HG02763 (cell line): Measurements from ENCODE around the gene UTP4.
"Not testable (repeated sequence)": the region's sequence is repeated elsewhere in the genome, so short reads cannot be mapped to it uniquely, and the experiment has no call there.

Experiments
- ATAC-seq: cut with Tn5 transposase; IDR thresholded peaks from one replicate; pipeline ENCODE4 v1.9.1; 2021; ENCODE audit warnings: mild to moderate bottlenecking, moderate library complexity; ENCODE audit not compliant: unreplicated experiment

The UTP4 gene

DNA sequence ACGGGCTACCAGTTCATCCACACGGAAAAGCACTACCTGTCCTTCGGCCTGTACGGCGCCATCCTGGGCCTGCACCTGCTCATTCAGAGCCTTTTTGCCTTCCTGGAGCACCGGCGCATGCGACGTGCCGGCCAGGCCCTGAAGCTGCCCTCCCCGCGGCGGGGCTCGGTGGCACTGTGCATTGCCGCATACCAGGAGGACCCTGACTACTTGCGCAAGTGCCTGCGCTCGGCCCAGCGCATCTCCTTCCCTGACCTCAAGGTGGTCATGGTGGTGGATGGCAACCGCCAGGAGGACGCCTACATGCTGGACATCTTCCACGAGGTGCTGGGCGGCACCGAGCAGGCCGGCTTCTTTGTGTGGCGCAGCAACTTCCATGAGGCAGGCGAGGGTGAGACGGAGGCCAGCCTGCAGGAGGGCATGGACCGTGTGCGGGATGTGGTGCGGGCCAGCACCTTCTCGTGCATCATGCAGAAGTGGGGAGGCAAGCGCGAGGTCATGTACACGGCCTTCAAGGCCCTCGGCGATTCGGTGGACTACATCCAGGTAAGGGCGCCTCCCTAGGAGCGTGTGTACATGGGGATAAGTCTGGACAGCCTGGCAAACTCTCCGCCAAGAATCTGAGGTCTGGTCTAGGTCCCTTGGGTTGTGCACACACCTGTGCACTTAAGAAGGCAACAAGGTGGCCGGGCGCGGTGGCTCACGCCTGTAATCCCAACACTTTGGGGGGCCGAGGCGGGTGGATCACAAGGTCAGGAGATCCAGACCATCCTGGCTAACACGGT lies 22.8 kb upstream of the UTP4 start:
- no peak for ATAC-seq

DNA sequence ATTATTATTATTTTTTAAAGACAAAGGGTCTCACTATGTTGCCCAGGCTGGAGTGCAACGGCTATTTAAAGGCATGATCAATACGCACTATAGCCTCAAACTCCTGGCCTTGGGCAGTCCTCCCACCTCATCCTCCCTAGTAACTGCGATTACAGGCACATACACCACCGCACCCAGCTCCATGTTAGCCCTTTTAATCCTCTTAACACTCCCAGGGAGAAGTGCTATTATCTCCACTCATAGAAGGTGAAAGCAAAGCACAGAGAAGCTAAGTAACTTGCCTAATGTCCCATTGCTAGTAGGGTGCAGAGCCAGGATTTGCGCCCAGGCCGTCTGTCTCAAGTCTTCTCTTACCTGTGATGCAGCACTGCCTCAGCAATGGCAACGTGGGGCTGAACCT lies 22.0 kb upstream of the UTP4 start:
- no peak for ATAC-seq

DNA sequence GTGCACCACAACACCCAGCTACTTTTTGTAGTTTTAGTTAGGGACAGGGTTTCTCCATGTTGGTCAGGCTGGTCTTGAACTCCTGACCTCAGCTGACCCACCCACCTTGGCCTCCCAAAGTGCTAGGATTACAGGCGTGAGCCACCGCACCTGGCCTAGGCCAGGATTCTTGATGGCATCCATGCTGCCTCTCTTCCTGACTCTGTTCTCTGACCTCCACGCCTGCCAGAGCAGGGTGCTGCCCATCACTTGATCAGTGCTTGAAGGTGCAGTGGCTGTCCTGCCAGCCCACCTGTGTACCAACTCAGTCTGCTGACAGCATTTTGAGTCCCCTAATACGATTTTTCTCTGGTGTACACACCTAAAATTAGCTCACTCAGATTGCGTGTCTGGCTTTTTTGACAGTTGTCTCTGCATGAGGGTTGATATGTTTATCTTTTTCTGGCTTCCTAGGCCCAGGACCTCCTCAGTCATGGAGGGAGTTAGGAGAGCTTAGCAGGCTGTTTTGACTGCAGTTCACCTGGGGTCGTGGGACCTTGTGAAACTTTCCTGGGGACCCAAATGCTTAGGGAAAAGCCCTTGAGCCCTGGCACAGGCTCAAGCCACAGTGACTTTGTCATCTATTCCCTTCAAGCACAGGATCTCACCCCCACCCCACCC lies 21.1 kb upstream of the UTP4 start:
- no peak for ATAC-seq

DNA sequence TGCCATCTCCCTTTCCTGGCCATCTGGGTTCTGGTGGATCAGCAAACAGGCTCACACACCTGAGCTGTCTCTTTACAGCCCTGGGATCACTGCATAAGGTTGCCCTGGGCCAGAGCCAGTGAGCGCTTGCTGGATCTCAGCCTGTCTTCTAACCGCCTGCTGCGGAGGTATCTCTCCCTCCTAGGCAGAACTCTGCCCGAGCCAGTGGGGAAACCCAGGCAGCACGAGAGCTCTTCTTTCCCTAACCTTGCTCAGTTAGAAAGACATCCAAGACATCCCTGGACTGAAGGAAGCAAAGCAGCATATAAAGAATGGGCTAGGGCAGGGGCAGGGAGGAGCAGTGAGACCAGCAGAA lies 20.6 kb upstream of the UTP4 start:
- no peak for ATAC-seq

DNA sequence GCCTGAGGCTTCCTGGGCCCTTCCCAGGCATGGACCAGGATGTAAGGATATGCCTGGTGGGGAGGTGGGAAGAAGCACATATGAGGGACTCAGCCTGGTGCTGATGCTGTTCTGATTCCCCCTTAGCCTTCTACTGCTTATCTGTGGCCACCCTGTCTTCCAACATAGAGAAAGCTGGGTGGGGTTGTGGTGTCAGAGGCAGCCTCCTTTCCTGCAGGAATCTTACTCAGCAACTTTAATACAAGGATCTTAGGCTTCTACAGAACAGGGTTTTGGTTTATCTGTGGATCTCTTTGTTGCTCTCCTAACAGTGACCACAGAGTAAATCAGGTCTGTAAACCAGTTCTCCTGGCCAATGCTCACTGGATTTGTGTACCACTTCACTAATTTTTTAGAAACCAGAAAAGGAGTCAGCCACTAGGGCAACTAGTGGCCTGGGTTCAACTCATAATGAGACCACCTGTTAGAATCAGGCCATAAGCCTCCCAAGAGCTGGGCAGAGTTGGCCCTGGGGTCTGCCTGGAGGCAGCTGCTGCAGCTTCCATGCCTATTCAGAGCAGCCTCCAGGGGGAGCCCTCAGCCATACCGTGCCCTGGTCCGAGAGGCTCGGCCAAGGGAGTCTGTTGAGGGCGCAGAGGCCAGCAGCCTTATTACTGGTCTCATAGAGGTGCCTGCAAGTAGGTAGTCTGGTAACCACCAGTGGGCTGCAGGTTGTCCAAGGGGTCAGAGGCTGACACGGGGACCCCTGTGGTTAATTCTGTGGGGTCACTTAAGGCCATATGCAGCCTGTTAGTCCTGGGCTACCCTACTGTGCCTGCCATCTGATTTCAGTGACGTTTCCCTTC lies 19.9 kb upstream of the UTP4 start:
- ATAC-seq = no peak

DNA sequence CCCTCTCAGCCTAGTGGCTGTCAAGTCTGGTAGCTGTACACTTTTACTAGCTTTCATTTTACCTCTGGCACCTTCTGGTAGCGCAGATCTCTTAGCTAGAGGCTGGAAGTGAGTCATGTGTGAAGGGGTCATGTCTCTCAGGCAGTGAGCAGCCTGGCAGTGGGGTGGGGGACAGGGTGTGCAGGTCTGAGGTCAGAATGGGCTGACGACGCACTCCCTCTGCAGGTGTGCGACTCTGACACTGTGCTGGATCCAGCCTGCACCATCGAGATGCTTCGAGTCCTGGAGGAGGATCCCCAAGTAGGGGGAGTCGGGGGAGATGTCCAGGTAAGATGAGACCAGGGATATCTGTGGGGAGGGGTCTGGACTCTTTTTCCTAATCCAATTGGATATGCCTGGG lies 19.2 kb upstream of the UTP4 start:
- no peak for ATAC-seq

DNA sequence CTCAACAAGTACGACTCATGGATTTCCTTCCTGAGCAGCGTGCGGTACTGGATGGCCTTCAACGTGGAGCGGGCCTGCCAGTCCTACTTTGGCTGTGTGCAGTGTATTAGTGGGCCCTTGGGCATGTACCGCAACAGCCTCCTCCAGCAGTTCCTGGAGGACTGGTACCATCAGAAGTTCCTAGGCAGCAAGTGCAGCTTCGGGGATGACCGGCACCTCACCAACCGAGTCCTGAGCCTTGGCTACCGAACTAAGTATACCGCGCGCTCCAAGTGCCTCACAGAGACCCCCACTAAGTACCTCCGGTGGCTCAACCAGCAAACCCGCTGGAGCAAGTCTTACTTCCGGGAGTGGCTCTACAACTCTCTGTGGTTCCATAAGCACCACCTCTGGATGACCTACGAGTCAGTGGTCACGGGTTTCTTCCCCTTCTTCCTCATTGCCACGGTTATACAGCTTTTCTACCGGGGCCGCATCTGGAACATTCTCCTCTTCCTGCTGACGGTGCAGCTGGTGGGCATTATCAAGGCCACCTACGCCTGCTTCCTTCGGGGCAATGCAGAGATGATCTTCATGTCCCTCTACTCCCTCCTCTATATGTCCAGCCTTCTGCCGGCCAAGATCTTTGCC lies 18.0 kb upstream of the UTP4 start:
- no peak for ATAC-seq

DNA sequence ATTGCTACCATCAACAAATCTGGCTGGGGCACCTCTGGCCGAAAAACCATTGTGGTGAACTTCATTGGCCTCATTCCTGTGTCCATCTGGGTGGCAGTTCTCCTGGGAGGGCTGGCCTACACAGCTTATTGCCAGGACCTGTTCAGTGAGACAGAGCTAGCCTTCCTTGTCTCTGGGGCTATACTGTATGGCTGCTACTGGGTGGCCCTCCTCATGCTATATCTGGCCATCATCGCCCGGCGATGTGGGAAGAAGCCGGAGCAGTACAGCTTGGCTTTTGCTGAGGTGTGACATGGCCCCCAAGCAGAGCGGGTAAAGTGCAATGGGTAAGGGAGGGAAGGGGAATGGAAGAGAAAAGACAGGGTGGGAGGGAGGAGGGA lies 17.5 kb upstream of the UTP4 start:
- no peak for ATAC-seq

DNA sequence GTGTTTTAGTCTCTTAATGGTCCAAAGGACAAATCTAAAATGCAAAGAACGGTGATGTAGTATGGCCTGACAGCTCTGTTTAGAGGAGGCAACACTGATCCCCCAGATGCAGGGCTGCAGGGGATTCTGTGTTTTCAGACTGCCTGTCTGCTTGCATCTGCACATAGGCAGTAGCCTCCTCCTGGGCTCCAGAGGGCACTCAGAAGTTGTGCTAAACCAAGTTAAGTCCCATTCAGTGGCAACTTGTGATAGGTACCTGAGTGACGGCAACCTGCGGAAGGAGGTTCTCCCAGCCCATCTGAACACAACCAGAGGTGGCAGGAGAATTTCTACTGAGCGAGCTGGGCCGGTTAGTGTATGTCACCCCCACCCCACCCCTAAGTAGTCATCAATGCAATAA lies 17.1 kb upstream of the UTP4 start:
- no peak for ATAC-seq

DNA sequence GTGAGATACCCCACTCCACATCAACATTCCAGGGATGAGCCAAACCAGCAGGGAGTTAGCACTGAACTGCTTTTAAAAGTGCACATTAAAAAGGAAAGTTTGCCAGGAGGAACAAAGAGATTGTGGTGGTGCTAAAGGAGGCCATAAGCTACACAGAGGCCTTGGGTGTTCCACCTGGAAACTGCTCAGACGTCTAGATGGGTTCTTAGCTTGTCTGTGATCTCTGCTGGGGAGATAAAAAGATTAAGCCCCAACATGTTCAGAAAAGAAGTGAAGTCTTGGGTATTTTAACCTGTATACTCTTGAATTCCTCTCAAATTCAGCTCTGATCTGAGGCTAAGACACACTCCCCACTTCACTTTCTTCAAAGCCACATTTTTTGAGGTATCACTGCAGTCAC lies 16.6 kb upstream of the UTP4 start:
- no peak for ATAC-seq

DNA sequence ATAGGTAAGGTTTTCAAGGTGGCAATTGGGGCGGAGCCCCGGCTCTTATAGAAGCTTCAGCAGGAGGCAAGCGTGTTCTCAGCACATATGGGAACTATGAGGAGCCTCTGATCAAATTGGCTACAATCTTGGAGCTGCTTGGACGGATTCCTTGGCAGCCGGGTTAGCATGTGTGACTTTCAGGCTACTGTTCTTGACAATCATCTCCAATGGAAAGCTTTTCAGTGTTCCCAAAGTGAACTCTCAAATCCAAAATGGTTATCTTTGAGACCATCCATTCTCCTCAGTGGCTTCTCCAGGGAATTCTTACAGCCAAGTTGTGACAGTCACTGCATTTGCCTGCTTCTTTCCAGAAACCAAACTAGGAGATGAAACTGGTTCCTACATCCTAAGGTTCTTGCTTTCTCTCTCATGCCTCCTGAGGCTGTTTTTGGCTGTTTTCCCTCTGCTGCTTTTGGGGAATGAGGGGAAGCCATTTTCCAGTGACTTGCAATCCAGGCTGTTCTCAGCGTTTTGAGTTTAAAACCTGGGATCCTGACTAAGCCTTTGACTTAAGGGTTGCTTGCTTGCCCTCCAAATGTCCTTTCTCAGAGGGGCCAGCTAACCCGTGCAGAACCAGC lies 16.1 kb upstream of the UTP4 start:
- ATAC-seq = no peak

DNA sequence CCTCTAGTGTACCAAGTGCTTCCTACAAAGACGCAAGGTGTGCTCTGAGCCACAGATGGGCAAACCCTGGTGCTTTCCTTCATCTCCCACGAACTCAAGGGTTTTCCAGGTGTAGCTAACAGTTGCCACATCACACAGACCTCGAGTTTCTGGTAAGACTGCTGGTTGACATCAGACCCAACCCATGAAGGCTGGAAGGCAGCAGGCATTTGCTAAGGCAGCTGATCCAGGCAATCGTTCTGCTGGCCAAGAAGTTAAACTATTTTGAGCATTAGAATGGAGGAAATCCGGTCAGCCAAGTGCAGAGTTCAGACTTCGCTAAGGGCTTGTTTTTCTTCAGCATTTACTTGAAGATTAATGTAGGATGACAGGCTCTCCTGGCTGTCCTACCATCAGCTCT lies 15.5 kb upstream of the UTP4 start:
- ATAC-seq = no peak

DNA sequence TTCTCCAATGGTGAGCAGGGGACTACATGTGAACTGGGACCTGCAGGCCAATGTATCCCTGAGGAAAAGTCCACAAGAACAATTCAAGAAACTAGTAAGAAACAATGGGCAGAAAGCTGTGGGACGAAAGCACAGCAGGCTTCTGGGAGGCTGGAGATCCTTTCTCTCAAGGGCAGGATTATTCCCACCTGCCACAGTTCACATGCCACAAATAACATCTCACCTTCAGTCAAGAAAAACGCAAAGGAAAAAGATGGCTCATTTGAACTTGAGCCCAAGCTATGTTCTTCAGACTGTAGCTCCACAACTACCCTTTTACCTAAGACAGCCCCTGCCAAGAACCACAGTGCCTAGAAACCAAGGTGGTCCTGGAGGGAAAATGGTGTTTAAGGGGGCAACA lies 14.0 kb upstream of the UTP4 start:
- no peak for ATAC-seq

DNA sequence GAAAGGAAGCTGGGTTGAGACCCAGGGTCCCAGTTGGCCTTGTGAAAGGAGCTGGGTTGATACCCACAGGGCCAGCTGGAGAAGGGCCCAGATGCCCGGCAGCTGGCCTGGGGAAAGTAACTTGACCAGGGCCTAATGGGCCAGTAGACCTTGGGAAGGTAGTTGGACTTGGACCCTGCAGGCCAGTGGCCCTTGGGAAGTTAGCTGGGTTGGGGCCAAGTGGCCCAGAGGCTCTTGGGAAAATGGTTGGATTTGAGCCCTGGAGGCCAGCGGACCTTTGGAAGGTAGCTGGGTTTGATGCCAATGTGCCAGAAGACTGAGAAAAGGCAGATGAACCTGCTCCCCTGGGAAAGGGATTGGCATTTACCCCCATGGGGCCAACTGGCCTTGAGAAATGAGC lies 13.5 kb upstream of the UTP4 start:
- no peak for ATAC-seq

DNA sequence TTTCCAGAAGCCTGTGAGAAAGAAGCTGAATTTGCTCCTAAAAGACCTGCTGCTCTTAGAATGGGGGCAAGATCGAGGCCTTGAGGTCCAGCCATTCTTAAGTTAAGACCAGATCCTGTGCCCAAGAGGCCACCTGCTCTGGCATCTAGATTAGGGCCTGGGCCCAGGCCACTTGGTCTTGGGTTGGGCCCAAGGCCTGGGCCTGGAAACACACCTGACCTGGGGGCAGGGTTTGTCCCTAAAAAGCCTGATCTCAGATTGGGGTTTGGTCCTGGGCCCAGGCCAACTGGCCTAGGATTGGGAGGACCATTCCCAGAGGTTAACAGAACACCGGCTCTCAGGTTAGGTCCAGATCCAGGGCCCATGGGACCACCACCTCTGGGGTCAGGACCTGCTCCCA lies 12.9 kb upstream of the UTP4 start:
- ATAC-seq = no peak

DNA sequence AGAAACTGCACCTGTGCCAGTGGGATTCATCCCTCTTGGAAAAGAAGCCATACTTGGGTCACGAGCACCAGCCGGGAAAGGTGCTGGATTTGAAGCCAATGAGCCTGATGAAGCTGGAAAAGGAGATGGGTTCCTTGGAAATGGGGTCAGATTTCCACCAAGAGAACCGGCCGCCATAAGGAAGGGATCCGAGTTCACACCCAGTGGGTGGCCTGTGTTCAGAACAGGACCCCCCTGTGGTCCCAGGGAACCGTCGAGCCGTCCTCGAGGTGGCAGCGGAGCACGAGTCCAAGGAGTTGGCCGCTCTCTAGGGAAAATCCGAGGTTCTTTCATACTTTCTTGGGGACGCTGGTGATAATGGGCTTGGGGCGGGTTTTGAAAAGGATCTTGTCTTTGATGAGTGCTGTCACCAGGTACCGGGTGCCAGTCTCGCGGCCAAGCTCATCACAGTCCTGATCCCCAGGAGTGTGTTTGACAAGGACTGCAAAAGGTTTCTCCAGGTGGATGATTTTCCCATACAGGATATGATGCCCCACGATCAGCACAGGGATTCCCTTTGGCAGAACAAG lies 12.3 kb upstream of the UTP4 start:
- no peak for ATAC-seq

DNA sequence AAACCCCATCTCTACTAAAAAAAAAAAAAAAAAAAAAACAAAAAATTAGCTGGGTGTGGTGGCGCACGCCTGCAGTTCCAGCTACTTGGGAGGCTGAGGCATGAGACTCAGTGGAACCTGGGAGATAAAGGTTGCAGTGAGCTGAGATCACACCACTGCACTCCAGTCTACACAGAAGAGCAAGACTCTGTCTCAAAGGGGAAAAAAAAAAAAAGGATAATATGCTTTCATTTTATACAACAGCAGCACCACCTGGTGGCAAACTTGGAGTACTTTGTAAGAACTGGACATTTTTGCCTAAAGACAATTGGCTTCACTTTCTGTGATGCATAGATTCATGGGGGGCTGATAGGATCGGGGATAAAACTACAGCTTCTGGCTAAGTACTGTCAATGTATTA lies 8.5 kb upstream of the UTP4 start:
- ATAC-seq = no peak

DNA sequence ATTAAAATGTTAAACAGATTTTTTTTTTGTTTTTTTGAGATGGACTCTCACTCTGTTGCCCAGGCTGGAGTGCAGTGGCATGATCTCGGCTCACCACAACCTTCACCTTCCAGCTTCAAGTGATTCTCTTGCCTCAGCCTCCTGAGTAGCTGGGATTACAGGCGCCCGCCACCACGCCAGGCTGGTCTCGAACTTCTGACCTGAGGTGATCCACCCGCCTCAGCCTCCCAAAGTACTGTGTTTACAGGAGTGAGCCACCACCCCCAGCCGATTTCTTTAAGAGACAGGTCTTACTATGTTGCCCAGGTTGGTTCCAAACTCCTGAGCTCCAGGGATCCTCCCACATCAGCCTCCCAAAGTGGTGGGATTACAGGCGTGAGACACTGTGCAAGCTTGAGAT lies 8.0 kb upstream of the UTP4 start:
- not testable (repeated sequence) for ATAC-seq

DNA sequence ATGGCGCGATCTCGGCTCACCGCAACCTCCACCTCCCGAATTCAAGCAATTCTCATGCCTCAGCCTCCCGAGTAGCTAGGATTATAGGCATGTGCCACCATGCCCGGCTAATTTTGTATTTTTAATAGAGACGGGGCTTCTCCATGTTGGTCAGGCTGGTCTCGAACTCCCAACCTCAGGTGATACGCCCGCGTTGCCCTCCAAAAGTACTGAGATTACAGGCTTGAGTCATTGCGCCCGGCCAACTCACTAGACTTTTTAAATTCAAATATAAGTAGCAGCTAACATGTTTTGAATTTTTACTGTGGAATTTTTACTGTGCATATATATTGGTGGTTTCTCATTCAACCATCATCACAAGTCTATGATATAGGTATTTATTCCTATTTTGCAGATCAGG lies 7.5 kb upstream of the UTP4 start:
- ATAC-seq = not testable (repeated sequence)

DNA sequence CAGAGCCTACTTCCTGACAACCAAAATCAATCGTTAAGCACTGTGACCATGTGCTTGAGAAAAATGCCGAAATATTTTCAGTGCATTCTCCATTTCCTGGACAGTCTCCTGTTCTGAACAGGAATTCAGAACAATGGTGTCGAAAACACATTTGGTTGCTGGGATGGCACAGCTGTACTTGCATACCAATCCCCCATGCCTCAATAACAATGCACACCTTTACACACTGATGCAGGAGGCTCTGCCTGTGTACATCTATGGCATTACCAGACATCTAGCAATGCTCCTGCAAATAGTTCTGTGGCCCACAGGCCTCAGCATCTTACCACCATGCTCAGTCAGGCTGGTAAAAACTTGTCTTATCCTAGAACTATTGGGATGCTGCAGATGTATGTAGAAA lies 6.2 kb upstream of the UTP4 start:
- no peak for ATAC-seq

DNA sequence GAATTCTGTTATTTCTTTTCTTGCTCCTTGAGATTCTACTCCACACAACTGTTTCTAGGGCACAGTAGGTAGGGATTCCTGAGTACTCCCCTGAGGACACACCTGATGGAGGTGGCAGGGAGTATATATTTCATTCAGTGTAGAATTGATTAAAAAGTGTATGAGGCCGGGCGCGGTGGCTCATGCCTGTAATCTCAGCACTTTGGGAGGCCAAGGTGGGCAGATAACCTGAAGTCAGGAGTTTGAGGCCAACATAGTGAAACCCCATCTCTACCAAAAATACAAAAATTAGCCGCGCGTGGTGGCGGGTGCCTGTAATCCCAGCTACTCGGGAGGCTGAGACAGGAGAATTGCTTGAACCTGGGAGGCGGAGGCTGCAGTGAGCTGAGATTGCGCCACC lies 5.6 kb upstream of the UTP4 start:
- ATAC-seq = not testable (repeated sequence)
